Activated naive CD4-positive, alpha-beta T cell treated with Interleukin-2 at 50 U/mL for 16 hours (primary cell): Measurements from ENCODE around the gene APRT.
A peak's percentile ranks its signal among the peaks of the same experiment; 100 is the strongest.
"Not testable (repeated sequence)": the region's sequence is repeated elsewhere in the genome, so short reads cannot be mapped to it uniquely, and the experiment has no call there.

ENCODE experiments used
- DNase-seq: peaks from one replicate; pipeline ENCODE4 v3.0.0-alpha.2; 2020

The APRT gene

GRCh38 chr16:88784856-88785105 is 26.9 kb downstream of the APRT start:
- no peak for DNase-seq

GRCh38 chr16:88784074-88784855 is 27.5 kb downstream of the APRT start:
- DNase-seq, result peak; percentile 57

DNA sequence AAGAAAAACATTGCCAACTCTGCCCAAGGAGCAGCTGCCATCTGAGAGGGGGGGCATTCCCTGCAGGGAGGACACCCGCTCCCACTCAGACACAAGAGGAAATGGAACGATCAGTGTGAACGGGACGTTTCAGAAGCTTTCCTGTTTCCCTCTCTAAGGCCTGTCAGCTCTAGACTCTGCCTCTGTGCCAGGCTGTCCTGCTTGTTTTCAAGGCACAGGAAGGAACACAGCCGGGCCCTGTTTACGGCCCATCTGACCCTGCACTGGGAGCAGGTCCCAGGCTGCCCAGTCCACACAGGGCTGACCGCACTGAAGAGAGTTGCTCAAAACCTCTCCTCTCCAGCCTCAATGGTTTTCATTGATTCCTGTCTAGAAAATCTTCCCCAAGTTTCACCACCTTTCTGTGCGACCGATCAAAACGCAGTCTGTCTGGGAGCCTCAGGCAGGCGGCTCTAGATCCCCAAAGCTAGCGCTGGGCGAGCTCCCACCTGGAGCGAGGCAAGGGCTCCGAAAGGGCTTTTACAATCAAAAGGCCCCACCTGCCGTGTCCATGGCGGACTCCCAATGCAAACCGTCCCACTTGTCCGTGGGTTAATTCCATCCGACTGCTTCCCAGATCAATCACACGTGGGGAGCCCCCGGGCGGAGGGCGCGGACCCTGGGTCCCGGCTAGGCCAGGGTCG is 28.2 kb downstream of the APRT start:
- DNase-seq, result no peak

DNA sequence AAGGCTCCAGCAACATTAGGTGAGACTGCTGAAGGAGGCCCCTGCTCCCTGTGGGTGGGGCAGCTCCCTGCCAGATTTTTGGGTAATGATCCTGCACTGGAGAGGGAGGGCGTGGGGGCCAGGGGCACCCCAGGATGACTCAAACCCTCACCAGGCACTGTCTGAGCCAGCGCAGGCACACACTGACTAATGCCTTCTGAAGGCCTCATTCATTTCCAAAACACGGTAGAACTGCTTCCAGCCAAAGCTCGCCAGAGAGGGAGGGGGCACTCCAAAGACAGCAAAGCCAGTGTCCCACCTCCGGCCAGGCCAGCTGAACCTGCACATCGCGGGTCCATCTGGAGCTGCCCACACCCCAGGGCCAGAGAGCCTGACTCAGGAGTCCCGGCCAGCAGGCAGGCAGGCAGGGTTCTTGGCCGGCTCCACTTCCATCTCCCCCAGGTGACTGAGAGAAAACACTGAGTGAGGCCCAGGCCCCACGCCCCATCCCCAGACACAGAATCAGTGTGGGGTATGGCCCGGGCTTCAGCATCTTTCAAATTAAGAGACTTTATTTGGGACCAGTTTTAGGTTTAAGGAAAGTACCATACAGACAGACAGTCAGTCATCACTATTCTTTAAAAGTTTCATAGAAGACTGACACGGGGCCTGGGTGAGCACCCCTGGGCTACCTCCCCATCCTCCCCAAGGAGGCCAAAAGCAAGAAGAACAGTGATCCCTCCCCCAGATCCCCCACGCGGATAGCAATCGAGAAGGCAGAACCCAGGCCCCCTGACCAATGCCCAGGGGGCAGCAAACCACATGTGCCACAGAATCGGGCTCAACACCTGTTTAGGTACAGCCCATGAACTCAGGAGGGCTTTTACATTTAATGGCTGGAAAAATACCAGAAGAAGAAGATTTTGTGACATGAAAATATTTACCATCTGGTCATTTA is 29.0 kb downstream of the APRT start:
- peak; percentile 86 for DNase-seq

GRCh38 chr16:88781140-88782077 is 30.3 kb downstream of the APRT start:
- DNase-seq, result peak; percentile 82

DNA sequence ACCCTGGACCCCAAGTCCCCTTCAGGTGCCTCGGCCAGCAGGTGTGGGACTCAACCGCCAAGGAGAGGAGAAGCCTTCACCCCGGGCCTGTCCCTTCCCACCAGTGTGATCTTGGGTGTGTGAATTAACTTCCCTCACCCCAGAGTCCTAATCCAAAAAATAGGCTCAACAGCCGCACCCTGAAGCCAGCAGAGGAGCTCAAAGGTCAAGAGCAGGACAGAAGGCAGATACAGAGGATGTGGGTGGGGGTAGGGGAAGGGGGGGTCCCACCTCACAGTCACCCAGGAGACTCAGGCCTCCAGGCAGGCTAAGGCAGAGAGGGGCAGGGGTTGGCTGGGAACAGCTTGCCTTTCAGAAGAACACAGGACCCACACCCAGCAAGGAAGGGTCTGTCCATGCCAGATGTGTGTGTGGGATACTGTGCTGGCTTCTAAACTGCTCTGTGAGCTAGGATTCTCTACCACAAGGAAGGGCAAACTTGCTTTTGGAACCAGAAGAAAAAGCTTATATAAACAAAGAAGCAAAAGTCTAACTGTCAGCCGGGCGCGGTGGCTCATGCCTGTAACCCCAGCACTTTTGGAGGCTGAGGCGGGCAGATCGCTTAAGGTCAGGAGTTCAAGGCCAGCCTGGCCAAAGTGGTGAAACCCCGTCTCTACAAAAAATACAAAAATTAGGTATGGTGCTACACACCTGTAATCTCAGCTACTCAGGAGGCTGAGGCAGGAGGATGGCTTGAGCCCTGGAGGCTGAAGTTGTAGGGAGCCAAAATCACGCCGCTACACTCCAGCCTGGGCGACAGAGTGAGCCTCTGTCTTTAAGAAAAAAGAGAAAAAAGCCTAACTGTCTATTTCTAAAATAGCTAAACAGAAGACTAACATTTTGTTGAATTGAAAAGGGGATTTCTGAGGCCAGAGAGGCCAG is 31.3 kb downstream of the APRT start:
- no peak for DNase-seq

GRCh38 chr16:88779406-88780141 is 32.2 kb downstream of the APRT start:
- no peak for DNase-seq

DNA sequence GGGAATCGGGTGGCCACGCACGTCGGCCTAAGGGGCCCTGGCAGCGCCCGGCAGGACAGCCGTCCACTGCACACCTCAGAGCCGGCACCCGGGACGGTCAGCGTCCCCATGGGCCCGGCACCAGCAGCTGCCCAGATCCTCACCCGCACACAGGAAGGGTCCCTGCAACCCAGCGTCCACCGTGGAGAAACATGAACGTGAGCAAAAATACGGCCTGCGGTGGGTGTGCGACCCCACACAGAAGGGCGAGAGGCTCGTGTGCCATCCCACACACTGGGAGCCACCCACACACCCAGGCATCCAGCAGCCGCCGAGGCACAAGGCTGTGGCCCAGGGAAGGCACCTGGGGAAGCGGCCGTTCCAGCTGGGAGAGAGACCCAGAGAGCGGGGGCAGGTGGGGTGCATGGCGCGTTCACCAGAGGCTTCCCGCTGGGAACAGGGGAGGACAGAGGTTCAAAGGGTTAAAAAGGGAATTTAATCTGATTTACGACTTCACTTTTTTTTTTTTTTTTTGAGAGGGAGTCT is 33.1 kb downstream of the APRT start:
- no peak for DNase-seq

DNA sequence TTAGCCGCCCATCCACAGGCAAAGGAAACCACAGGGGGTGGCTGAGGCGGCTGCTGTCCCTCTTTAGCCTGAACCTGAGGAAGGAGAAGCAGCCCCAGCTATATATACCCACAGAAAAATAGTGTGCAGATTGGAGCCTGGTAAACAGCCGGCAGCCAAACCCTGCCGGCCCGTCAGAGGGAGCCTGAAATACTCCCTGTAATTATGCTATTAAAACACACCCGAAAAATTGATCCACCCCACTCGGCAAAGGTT is 33.5 kb downstream of the APRT start:
- no peak for DNase-seq

DNA sequence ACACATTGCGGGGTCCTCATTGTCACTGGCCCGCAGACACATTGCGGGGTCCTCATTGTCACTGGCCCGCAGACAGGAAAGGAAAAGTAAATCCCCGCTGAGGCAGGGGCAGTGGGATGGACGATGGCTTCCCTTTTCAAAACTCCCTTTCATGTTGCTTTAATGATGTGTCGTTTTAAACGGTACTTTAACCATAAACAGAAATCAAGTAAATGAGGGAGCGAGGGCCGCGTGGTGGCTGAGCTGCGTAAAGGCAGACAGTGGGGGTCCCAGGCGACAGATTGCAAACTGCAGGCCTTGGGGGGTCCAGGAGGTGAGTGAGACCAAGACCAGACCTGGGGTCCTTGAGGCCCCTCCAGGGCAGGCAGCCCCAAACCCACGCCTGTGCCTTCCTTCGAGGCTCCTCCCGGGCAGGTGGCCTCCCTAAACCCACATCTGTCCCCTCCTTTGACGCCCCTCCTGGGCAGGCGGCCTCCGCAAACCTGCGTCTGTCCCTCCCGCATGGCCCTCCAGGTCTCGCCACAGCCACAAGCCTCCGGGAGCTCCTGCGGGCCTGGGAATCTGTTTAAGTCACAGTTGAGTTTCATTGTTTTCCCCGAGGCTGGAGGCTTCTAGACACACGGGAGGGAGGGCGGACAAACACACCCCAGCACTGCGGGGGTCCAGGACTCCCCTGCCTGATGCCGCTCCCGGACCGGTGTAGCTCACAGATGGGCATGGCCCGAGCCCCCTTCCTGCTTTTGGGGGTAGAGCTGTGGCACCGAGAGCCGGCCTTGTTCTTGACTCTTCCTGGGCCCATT is 34.1 kb downstream of the APRT start:
- DNase-seq, result no peak

DNA sequence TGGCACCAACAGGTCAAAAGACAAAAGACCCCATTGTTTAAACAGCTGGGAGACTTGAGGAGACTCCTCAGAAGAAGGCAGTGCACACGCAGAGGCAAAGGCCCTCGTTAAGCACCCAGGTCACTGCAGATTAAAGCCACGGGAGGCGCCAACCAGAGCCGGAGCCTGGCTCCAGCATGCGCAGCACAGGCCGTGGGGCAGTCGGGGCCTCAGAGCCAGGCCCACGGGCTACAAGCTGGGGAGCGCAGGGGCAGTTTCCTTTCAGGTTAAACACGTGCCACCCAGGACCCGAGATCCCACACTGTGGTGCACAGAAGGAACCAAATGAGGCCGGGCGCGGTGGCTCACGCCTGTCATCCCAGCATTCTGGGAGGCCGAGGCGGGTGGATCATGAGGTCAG is 35.9 kb downstream of the APRT start:
- no peak for DNase-seq

DNA sequence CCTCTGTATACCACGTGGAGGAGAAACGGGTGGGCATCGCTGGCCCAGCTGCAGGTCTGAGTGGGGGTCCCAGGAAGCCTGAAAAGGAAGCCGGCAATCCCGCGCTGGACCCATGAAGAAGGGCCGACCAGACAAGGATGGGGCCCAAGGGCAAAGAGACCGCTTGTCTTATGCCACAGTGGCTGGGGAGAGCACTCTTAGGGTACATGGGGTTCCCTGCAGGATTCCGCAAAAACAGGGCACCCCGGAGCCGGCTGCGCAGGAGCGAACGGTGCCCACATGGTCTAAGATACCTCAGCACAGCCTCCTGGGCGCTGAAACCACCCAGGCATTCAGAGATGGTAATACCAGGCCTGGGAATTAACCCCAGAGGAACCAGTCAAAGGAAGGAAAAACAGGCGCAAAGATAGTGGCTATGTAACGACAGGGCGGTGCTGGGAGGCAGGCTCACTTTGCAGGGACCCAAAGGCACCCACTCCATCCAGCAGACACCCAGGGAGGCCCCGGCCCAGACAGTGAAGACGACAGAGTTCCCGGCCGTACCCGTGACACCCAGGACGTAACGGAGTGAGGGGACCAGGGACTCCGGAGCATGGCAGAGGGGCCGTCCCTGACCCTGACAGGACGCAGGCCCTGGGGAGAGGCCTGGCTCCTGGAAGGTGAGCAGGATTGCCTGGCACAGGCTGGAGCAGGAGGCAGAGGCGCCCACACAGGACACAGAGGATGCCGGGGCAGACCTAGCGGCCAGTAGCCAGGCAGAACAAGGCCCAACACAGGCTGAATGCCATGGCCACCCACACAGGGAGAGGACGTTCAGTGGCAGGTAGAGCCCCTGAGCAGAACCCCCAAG is 37.0 kb downstream of the APRT start:
- DNase-seq, result no peak

DNA sequence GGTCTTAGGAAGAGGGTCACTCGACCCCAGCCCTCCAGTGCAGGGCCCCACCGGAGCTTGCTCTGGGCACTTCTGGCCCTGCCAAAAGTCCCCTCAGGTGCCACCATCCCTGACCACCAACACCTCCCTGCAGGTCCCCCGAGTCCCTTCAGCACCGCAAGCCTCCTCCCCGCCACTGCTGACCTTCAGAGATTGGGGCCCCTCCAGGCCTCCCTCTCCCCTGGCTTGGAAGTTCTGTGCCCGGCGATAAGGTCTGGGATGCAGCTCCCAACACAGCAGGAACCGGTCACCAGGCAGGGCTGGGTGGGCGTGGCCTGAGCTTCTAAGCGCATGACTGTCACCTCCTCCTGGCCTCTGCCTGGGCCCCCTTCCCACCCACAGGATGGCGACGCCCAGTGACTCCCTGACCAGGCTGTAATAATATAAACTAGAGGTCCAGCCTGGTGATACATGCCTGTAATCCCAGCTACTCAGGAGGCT is 37.9 kb downstream of the APRT start:
- no peak for DNase-seq

DNA sequence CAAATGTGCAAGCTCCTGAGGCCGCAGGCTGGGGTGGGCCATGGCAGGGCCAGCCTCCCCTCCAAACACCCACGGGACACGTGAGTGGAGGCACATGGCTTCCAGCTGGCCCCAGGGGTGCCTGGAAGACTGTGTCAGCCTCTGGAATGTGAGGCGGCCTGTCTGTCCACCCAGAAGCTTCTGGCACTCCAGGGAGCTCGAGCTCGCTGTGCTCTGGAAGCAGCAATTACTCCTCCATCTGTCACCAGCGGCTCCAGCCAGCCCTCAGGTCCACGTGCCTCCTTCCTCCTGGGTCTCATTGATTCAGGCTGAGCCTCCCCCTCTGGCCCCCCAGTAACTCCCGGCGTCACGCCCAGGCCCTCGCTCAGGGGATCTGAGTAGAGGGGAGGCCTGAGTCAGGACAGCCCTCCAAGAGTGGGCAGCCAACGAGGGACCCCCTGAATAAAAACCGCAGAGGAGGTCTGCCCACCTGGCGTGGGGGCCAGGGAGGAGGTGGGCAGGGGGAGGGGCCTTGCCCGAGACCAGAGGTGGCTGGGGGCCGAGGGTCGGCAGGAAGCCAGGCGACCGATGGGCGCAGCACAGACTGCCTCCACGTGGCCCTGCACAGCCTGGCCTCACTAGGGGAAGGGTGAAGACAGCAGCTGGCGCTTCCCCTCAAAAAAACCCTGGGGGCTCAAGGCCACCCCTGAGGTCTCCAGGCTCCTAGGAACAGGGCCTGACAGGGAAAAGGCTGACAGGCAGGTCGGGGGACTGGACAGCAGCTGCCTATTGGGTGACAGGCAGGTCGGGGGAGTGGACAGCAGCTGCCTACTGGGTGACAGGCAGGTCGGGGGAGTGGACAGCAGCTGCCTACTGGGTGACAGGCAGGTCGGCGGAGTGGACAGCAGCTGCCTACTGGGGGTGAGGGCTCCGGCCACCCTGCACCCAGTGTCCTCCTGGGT is 38.6 kb downstream of the APRT start:
- no peak for DNase-seq

GRCh38 chr16:88771781-88772180 is 39.9 kb downstream of the APRT start:
- not testable (repeated sequence) for DNase-seq

- DNase-seq, result no peak
Observed at GRCh38 chr16:88771294-88771772, 40.4 kb downstream of the APRT start.
